ENCODE results near the gene MCM7. TPM values are rescaled to one million over a fixed set of nuclear protein-coding genes. Genes with fewer than 3 reads are reported as not detected.
A peak's percentile ranks its signal among the peaks of the same experiment; 100 is the strongest.

The MCM7 gene
- polyA plus RNA-seq, 4 donors = 94.6 to 165 (median 144) TPM

DNA sequence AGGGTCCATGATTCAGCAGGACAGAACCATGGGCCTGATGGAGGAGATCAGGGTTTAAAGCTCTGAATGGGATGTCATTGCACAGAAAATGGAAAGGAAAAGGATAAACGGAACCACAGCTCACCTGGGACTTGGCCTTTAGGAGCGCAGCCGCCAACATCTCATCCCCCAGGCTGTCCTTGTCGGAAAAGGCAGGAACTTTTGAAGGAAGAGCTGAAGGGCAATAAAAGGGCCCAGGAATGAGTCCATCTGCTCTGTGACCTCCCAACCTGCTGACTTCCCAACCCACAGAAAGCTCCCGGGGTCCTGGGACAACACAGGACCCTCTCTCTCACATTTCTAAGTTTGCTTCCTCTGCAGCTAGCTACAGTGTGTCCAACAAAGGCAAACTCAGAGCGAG, 25.8 kb downstream of the MCM7 start:
- no peak for DNase-seq (ENCODE audit: low read depth in 4 of 4, low spot score in 3 of 4)

DNA sequence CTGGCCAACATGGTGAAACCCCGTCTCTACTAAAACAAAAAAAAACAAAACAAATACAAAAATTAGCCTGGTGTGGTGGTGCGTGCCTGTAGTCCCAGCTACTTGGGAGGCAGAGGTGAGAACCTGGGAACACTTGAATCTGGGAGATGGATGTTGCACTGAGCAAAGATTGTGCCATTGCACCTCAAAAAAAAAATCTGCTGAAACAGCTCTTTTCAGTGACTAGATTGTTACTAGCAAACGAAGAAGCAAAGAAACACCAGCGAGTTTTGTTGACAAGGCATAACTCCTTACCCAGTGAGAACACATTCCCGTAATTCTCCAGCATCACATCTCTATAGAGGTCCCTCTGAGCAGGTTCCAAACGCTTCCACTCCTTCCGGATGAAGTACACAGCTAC, 26.4 kb downstream of the MCM7 start:
- DNase-seq (ENCODE audit: low read depth in 4 of 4, low spot score in 3 of 4) = no peak

DNA sequence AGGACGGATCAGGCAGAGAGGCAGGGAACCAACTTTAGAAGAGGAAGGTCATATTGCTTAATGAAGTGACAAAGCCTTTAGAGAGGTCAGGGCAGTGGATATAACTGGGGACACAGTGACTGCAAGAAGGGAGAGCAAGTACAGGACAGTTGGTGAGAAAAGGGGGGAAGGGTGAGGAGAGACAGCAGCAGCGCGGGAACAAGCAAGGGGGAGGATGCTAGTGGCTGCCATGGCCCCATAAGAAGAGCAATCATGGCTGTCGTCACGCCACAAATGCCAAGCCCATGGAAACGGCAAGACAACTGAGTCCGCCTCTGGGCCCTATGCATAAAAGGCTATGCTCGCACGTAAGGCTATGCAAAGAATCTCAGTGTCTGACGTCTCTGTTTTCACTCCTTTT, 28.7 kb downstream of the MCM7 start:
- DNase-seq (ENCODE audit: low read depth in 4 of 4, low spot score in 3 of 4) = no peak

DNA sequence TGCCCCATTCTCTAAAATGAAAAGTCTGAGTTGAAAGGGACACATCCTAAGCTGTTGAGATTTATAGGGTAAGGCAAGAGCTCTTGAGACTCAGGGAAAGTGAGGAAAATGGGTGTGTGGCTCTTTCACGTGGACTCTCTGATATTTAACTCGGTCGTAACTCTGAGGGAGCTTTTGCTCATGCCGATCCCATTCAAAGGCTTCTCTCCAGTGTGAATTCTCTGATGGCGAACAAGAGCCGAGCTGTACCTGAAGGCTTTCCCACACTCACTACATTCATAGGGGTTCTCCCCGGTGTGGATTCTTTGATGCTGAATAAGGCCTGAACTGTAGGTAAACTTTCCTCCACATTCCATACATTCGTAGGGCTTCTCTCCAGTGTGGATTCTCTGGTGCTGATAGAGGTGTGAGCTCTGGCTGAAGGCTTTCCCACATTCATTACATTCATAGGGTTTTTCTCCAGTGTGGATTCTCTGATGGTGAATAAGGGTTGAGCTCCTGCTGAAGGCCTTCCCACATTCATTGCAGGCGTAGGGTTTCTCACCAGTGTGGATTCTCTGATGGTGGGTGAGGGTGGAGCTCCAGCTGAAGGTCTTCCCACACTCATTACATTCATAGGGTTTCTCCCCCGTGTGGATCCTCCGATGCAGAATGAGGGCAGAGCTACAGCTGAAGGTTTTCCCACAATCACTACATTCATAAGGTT, 30.0 kb downstream of the MCM7 start:
- DNase-seq (ENCODE audit: low read depth in 4 of 4, low spot score in 3 of 4) = no peak

DNA sequence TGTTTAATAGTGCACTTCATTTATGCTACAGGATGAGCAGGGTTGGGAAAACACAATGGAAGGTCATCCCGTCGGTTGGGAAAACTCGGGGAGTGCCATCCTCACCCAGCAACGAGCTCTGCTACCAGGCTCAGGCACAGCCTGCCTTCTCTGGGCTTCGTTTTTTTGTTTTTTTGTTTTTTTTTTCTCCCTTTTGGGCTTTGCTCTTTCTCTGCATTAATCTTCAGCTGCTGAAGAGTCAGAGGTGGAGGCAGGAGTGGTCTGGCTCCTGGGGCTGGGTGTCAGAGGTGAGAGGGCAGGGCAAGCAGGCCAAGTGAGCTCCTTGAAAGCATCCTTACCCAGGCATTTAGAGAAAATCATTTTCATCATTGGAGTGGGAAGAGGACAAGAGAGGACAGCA, 31.2 kb downstream of the MCM7 start:
- no peak for DNase-seq (ENCODE audit: low read depth in 4 of 4, low spot score in 3 of 4)

DNA sequence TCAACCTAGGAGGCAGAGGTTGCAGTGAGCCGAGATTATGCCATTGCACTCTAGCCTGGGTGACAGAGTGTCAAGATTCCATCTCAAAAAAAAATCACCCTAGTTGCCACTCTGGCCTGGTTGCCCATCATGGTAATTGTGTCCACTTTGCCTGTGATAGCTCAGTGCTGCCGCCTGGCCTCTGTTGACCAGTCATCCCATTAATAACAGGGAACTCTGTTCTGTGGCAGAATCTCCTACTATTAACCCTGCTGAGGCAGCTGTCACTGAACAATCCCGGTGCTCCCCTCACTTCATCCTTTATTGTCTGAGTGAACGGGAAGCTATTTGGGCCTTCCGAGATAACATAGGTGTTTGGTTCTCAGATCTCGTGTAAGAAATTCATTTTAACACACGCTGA, 34.2 kb downstream of the MCM7 start:
- DNase-seq (ENCODE audit: low read depth in 4 of 4, low spot score in 3 of 4) = no peak

DNA sequence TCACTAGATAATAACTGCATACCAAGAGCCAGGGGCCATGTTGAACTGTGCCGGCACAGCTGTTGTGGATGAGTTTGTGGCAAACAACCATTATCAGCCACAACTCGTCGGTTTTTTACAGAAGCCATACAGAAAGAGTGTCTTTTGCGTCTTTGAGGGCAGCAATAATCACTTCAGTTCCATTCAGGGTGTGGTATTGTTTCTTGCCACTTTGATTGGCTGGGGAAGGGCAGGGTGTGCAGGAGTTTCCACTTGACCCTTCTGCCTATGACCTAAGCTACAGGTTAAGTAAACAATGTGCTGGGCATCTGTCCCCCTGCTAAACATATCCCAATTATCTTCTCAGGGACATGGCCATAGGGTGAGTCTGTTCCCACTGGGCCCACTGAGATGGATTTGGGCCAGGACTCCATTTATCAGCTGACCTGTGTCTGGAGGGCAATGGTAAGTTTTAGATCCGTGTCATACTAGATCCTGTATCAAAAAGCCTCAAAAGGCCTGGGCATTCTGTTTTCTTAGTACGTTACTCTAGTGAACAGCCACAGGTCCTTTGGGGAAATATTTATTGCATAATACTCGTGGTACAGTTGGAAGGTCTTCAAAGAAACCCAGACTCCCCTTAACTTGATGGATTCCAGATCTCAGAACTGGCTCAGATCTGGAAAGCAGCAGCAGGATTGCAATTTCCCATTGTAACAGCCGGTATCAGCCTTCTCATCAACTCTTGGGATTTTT, 35.6 kb downstream of the MCM7 start:
- no peak for DNase-seq (ENCODE audit: low read depth in 4 of 4, low spot score in 3 of 4)

DNA sequence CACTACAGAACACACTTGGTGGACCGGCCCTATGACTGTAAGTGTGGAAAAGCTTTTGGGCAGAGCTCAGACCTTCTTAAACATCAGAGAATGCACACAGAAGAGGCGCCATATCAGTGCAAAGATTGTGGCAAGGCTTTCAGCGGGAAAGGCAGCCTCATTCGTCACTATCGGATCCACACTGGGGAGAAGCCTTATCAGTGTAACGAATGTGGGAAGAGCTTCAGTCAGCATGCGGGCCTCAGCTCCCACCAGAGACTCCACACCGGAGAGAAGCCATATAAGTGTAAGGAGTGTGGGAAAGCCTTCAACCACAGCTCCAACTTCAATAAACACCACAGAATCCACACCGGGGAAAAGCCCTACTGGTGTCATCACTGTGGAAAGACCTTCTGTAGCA, 37.0 kb downstream of the MCM7 start:
- no peak for DNase-seq (ENCODE audit: low read depth in 4 of 4, low spot score in 3 of 4)

DNA sequence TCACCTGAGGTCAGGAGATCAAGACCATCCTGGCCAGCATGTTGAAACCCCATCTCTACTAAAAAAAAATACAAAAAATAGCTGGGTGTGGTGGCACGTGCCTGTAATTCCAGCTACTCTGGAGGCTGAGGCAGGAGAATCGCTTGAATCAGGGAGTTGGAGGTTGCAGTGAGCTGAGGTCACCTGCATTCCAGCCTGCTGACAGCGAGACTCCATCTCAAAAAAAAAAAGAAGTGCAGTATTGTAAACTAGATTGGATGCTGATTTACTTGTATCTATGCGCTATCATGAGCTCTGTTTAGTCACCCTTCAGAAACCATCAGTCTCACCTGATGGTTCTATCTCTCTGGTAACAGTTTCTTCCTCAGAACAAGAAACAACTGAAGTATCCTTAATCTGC, 37.8 kb downstream of the MCM7 start:
- no peak for DNase-seq (ENCODE audit: low read depth in 4 of 4, low spot score in 3 of 4)

DNA sequence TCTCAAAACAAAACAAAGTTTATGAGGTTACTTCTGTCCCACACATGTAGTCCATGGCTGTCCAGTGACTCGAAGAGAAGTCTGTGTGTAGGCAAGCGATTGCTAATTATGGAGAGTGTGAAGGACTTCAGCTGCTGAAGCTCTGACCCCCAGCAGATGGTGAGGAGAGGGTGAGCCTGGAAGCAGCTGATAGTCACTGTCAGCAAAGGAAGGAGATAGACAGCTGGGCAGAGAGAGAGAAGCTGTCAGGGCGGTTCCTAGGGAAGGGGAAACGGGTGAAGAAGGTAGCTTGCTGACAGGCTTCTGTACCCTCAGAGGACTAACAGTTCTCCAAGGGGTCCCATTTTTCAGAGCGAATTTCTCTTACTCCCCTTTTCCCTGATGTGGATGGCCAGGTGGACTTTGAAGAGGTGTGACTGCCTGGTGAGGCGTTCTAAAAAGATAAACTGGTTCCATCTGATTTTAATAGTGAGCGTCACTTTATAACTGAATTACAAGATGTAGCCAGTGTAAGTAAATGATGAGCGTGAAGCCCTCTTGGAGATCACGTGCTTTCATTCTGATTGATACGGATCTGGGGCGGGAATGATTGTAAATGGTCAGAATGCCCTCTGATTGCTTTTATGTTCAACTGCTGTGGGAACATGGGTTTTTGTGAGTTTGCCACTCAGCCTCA, 39.5 kb downstream of the MCM7 start:
- DNase-seq (ENCODE audit: low read depth in 4 of 4, low spot score in 3 of 4) = no peak

DNA sequence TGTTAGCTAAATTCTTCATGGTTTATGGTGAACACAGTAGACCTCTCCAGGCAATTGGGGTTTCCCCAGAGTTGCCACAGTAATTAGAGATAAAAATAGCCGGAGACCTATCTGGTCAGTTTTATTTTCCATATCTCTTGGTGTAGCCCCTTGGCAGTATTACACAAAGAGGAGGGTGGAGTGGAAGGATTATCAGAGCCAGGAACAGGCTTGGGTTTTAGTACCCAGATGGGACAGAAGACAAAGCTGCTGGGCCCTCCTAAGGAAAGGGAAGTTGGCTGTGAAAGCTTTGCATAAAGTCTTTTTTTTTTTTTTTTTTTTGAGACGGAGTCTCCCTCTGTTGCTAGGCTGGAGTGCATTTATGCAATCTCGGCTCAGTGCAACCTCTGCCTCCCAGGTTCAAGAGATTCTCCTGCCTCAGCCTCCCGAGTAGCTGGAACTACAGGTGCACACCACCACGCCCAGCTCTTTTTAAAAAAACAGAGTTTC, 41.9 kb downstream of the MCM7 start:
- DNase-seq (ENCODE audit: low read depth in 4 of 4, low spot score in 3 of 4) = no peak

DNA sequence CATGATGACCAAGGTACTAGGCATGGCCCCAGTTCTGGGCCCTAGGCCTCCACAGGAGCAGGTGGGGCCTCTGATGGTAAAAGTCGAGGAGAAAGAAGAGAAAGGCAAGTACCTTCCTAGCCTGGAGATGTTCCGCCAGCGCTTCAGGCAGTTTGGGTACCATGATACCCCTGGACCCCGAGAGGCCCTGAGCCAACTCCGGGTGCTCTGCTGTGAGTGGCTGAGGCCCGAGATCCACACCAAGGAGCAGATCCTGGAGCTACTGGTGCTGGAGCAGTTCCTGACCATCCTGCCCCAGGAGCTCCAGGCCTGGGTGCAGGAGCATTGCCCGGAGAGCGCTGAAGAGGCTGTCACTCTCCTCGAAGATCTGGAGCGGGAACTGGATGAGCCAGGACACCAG, 44.2 kb downstream of the MCM7 start:
- DNase-seq (ENCODE audit: low read depth in 4 of 4, low spot score in 3 of 4) = no peak

DNA sequence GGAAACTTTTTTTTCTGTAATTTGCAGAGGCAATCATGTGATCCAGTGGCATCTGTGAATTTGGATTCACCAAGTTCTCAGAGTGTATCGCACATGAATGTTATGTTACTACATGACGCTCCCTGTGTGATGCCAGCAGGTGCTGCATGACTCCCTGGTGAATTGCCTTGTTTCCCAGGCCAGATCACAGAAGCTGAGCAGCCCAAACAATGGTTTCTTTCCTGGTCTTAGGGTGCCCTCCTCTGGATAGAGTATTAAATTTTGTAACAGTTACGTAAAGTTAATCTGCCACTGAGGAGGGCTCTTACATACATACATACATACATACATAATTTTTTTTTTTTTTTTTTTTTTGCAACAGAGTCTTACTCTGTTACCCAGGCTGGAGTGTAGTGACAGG, 48.0 kb downstream of the MCM7 start:
- DNase-seq (ENCODE audit: low read depth in 4 of 4, low spot score in 3 of 4) = no peak

DNA sequence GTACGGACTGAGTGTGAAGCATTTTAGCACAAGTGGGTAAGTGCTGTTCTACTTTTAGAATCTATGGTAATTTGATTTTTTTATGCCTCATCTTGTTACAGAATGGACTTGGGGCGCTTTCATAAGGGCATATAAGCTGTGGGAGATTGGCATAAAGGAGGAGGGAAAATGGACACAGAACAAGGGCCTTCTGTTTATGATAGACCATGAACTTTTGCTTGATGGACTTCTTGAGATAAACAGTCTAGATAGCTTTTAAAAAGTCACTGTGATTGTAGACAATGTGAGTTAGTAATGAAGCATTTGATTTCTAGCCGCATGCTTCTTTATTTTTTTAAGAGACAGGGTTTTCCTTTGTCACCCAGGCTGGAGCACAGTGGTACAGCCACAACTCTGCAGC, 49.6 kb downstream of the MCM7 start:
- DNase-seq (ENCODE audit: low read depth in 4 of 4, low spot score in 3 of 4) = no peak

DNA sequence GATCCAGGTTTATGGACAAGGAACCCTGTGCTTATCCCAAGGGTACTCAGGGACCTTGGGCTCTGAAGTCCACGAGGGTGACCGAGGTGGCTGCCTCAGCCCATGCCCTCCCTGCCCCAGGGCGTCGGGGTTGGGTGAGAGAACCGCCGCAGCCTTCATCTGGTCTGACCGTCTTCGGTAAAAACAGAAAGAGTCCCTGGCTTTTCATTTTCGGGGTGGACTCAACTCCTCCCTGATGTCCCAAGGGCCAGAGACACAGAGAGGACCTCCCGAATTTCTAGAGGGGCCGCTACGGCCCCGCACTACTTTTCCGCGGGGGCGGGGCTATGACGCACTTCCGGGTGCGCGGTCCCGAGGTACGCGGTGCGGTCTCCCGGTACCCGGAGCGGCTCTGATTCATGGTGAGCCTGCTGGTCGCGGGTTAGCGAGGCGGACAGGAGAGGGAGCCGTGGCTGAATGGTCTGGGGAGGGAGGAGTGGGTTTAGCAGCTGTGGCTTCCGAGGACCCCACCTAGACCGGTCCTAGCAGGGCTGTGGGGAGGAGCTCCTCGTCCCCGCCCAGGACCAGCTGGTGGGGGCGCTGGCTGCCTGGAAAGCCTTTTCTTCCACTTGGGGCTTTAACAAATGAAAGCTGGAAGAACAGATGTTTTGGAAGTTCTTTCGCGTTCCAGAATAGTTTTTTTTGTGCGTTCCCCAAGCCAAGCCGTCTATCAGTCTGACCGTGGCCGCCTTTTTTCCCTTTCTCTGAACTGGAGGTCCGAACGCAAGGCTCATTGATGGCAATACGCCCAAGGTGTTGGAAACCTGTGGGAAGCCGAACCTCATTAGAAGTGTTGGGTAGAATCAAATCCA, 51.5 kb downstream of the MCM7 start, which contains the start of gene ZSCAN21:
Gene ZSCAN21 (plus strand): TSS at position 334 of the 851 bp plus-strand sequence. CDS start 7,233 bp downstream, outside the sequence.
- DNase-seq (ENCODE audit: low read depth in 4 of 4, low spot score in 3 of 4) = peak; percentile 64 to 78 (median 74)

DNA sequence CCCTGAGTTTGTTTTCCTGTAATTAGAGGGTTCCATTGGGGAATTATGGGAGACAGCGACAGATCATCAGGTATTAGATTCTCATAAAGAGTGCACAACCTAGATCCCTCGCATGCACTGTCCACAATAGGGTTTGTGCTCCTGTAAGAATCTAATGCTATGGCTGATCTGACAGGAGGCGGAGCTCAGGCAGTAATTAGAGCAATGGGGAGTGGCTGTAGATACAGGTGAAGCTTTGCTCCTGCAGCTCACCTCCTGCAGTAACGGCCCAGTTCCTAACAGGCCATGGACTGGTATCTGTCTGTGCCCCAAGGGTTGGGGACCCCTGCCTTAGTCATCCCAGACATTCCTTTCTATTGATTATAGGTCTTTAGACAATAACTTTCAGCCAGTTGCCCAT, 52.5 kb downstream of the MCM7 start:
- no peak for DNase-seq (ENCODE audit: low read depth in 4 of 4, low spot score in 3 of 4)

DNA sequence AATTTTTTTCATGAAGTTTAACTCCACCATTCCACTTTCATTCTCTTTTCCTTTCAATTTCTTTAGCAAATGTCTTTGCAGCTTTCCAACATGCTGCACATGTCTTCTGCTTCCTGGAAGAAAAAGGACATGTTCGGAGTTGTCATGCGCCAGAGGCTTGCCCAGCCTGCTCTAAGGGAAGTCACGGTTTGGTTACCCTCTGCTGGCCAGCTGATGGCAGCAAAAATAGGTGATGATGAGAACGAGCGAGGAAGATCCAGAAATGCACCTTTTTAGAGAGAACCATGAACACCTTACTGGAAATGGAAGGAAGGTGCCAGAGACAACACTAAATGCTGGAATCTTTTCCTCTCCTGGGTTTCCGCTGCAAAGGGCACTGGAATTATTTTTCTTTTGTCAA, 56.5 kb downstream of the MCM7 start:
- no peak for DNase-seq (ENCODE audit: low read depth in 4 of 4, low spot score in 3 of 4)

All from left renal pelvis (tissue), 4 donors.